Activated T-cell treated with anti-CD3 and anti-CD28 coated beads for 48 hours (primary cell): Measurements from ENCODE around the gene SH2D7.

Experiments used
- DNase-seq: peaks from one replicate; pipeline ENCODE4 v3.0.0-alpha.2; 2020; ENCODE audit warnings: low read depth

SH2D7 gene

GRCh38 chr15:78061963-78062427 lies 30.4 kb upstream of the SH2D7 start:
- no peak for DNase-seq

DNA sequence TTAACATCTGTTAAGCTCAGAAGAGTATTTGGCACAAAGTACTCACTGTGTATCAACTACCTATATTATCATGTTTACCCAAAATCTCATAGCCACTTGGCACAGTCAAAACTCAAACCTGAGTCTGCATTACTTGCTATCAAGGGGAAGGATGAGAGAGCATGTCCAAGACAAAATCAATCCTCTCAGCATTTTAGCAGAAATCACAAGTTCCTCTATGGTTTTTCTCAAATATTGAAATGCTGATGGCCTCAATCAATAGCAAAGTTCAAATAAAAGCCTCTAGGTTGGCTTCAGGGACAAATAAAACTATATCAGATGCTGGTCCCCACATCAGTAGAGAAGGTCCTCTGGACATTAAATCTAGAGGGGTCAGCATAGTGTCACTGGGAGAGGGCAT lies 29.1 kb upstream of the SH2D7 start:
- no peak for DNase-seq

- no peak for DNase-seq
Measured at GRCh38 chr15:78063970-78064385, 28.4 kb upstream of the SH2D7 start.

DNA sequence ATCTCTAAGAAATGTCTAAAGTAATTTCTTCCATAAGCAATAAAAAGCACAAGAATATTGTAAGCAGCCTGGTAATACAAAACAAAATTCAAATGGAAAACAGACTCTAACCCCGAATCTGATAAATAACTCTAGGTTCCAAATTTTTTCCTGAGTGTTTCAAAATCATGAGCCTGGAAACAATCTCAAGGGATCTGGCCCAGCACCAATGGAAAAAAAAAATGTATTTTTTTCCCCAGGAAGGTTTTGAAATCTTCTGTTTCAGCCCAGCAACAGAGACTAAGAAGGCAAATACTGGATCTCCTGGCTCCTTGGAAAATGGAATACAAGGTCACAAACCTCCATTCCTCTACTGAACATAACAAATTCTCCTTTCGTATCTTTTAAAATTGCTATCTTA lies 27.8 kb upstream of the SH2D7 start:
- DNase-seq, result no peak

DNA sequence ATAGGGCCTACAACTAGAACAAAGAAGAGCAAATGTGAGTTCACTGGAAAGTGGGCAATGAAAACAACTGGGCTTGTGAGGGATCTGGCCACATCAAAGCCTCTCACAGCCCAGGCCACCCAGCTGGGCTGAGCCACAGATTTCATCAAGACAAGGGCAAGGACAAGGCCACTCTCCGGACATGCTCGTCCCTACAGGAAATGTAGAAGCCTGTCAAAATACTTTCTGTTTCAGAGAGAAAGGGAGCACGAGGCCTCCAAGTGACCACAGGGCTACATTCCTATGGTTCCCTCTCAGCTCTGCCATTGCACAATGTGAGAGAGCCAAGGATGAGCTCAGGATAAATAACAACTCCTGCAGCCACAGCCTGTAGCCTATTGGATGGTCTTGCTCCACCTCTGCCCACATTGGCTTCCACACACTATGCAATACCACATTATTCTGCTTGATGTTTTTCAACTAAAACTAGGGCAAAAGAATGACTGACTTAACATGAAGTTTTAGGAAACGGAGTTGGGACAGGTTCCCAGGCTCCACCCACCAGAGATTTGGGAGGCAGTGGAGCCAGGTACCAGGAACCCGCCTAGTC lies 27.0 kb upstream of the SH2D7 start:
- no peak for DNase-seq

- DNase-seq, result no peak
Measured at GRCh38 chr15:78065973-78066946, 26.1 kb upstream of the SH2D7 start.

- no peak for DNase-seq
Measured at GRCh38 chr15:78067328-78068228, 24.8 kb upstream of the SH2D7 start.

- DNase-seq, result no peak
Measured at GRCh38 chr15:78069052-78069414, 23.3 kb upstream of the SH2D7 start.

DNA sequence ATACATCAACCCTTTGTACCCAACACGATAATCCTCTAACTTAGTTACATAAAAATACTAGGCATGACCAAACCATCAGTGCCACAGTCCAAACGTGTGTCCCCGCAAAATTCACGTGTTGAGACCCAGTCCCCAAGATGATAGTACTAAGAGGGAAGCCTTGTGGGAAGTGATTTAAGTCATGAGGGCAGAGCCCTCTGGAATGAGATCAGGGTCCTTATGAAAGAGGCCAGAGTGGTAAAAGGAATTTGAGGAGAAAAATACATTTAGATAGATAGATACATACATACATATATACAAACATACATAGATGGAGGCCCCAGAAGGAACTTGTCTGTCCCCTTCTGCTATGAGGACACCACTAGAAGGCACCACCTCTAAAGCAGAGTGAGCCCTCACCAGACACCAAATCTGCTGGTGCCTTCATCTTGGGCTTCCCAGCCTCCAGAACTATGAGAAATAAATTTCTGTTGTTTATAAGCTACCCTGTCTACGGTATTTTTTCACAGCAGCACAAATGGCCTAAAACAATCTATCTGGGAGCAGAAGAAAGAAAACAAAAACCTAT lies 22.8 kb upstream of the SH2D7 start:
- DNase-seq, result no peak

GRCh38 chr15:78070049-78070700 lies 22.2 kb upstream of the SH2D7 start:
- DNase-seq, result no peak

- no peak for DNase-seq
Measured at GRCh38 chr15:78071383-78071782, 21.0 kb upstream of the SH2D7 start.

GRCh38 chr15:78072080-78072892 lies 20.1 kb upstream of the SH2D7 start:
- no peak for DNase-seq

GRCh38 chr15:78073046-78073787 lies 19.1 kb upstream of the SH2D7 start:
- no peak for DNase-seq

DNA sequence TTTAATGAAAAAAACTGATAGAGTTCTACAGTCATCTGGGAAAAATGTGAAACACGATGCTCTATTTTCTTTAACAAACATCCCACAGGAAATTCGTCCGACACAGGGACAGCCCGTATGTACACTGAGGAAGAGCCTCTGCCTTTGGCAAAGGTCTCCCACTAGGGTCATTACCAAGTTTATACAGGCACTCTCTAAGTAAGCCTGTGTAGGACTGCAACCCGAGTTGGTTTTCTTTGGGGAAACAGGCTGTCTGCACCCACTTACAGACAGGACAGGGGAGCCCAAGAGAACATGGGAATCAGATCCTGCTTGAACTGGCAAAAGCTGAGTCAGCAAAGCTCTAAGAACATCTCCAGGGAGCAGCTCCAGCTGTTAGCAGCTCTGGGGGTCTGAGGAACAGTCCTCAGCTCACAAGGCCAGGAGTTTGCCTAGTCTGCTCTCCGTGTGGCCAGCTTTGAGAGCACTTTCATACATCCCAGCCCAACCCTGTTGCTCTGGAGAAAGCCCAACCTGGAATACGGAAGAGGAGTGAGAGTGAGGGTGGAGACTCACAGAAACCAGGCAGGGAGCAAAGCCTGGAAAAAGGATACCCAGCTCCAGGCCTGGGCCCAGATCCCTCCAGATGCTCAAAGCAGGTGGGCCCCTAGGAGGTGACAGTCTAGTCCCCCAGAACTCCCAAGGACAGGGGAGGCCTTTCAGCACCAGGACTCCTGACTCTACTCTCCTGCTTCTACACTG lies 16.7 kb upstream of the SH2D7 start:
- DNase-seq, result no peak

DNA sequence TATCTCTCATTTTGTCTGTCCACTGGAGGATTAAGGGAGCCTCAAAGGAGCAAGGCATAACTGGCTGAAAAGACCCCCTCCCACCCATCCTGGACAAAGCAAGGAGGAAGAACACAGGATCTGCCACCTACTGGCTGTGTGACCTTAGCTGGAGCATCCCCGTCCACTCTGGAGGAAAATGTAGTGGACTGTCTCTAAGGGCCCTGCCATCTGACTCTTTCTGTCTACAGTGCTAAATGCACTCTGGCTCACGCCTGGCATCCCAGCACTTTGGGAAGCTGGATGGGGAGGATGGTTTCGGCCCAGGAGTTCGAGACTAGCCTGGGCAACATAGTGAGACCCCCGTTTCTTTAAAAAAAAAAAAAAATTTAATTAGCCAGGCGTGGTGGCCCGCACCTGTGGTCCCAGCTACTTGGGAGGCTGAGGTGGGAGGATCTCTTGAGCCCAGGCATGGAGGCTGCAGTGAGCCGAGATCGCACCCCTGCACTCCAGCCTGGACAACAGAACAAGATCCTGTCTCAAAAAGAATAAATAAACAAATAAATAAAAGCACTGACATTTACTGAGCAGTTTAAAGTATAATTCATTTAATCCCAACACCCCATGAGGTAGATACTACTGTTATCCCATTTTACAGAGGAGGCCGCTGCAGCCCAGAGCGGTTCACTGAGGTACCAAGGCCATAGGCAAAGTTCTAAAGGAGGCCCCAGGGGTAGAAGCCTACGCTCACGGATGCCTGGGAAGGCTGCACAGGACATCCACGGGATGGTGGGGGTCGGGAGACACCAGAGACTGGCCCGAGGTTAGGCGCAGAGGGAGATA lies 15.9 kb upstream of the SH2D7 start:
- no peak for DNase-seq

DNA sequence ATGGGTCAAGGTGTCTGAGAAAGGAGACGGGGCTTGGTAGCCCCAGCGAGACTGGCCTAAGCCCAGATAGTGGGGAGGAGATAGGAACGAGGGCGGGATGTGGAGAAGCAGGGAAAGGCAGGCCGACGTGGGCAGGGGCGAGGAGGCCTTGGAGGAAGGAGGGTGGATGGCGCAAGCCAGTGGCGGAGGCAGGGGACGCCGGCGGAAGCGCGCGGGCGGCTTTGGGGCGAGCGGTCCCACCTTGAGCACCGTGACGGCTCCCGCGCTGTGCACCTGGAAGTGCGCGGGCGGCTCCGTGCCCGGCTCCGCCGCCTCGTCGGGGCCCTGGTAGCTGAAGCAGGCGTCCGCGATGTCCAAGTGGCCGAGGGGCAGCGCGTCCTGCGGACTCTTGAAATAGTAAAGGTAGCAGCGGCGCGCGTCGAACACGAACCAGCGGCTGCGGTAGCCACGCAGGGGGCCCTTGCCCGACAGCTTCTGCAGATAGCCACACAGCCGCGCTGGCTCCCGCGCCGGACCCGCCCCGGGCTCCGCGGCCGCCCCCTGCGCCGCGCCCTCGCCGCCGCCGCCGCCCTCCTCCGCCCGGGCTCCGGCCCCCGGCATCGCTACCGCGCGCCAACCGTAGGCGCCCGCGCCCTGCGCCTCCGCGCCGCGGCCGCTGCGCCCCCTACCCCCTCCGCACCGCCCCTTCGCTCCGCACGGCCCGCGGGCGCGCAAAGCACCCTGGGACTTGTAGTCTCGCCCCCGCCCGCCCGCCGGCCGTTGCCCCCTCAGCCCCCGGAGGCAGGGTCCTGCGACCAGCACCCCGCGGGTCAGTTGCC lies 15.1 kb upstream of the SH2D7 start, which contains the start of gene TBC1D2B:
Gene TBC1D2B, minus strand, starts transcription at position 659 of the 818 bp plus-strand sequence. Its CDS starts 59 bp downstream, at position 600.
- DNase-seq, result peak; percentile 67

GRCh38 chr15:78077871-78078210 lies 14.5 kb upstream of the SH2D7 start:
- no peak for DNase-seq
